Measurements from ENCODE around the gene PPP1R12A.

DNA sequence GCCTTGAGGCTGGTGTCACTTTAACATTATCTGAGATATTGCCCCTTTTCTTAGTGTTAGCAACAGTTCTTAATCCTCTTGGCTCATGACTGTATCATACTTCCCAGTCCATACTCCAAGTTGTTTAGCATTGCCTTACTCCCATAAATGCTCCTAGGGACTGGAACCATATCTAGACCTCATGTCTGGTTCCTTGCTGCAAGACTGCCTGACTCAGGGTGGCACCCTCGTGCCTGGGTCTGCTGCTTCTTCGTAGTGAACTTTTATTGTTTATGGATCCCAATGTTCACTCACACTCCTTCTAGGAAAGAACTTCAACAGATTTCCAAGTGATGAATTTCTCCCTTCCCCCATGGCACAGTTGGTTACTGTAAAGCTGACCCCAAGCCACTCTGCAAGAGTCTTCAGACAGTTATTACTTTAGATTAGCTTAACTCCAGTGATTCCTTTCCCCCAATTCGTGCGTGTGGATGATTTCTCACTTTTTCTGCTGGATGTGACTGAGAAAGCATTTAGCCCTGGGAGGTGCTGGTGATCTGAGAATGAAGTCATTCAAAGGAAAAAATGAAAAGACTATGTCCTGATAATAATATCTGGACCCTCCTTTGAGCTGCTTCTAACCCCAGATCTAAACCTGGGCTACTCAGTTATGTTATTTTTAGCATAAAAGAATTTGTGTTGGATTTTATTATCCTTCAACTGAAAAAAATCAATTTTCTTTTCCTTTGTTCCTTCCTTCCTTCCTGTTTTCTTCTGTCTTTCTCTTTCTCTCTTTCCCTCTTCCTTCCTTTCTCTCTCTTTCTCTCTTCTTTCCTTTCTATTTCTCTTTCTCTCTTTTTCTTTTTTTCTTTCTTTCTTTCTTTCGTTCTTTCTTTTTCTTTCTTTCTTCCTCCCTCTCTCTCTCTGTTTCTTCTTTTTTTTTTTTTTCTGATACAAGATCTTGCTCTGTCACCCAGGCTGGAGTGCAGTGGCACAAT is 47.5 kb upstream of the PPP1R12A start:
- TF ChIP-seq CTCF (IDR thresholded peaks at IDR 0.05 in 8 of 11, conservative IDR thresholded peaks at IDR 0.05 in 3 of 11): no peak
- TF ChIP-seq POLR2A (IDR thresholded peaks at IDR 0.05): no peak
- TF ChIP-seq POLR2AphosphoS5 (IDR thresholded peaks at IDR 0.05): no peak
